Large intestine (tissue), 3 donors: ENCODE data around the gene PRKN. TPM values are rescaled to one million over a fixed set of nuclear protein-coding genes. Genes with fewer than 3 reads are reported as not detected.

Source experiments
- DNase-seq, 2 donors: peaks; one replicate each; pipeline versions ENCODE4 v3.0.0 to v3.0.0-alpha.2; 2013
- H3K27ac ChIP-seq: one replicate; pipeline ENCODE4 v1.5.1; 2013; ENCODE audit warnings: low read length
- H3K27me3 ChIP-seq: 2 replicates; pipeline ENCODE4 v1.6.1; 2013; ENCODE audit warnings: low read length; ENCODE audit not compliant: control insufficient read depth, insufficient read depth
- H3K36me3 ChIP-seq: 2 replicates; pipeline ENCODE4 v1.6.1; 2013; ENCODE audit warnings: low read length; ENCODE audit not compliant: control insufficient read depth, insufficient read depth
- H3K4me1 ChIP-seq: one replicate; pipeline ENCODE4 v1.6.1; 2013; ENCODE audit warnings: low read length; ENCODE audit not compliant: control insufficient read depth, insufficient read depth
- H3K4me3 ChIP-seq: one replicate; pipeline ENCODE4 v1.5.1; 2013; ENCODE audit warnings: low read length
- H3K9me3 ChIP-seq: one replicate; pipeline ENCODE4 v1.6.1; 2013; ENCODE audit warnings: mild to moderate bottlenecking, low read depth, low read length, moderate library complexity; ENCODE audit not compliant: control insufficient read depth
- WGBS: methylation state at CpG from one replicate; pipeline ENCODE4 v1.1.5; 2013; ENCODE audit warnings: low lambda C conversion rate; ENCODE audit not compliant: insufficient coverage; 5-methylcytosine and 5-hydroxymethylcytosine counted together
- polyA plus RNA-seq: library from polyadenylated mRNA; unstranded; fragments of 120-200 nt; gene quantifications from one replicate; pipeline ENCODE4 v1.2.1, GENCODE V29; 2013

The PRKN gene
- polyA plus RNA-seq, 1 donor, result 2.5 TPM

GRCh38 chr6:161837449-161837735, 890.2 kb downstream of the PRKN start:
- WGBS, result 20% methylated on average over 1 of the region's 1 CpG
- no peak overlapping the region for H3K27ac ChIP-seq
- no peak for DNase-seq
- no peaks in the 10 kb centered on the region for H3K27me3 ChIP-seq
- H3K4me3 ChIP-seq, result no peak overlapping the region
- H3K36me3 ChIP-seq, result no peaks in the 10 kb centered on the region
- peaks cover 3% of the 10 kb centered on the region for H3K4me1 ChIP-seq
- H3K9me3 ChIP-seq, result no peaks in the 10 kb centered on the region

- H3K4me3 ChIP-seq, result no peak overlapping the region
- H3K27ac ChIP-seq, result no peak overlapping the region
- H3K36me3 ChIP-seq, result no peaks in the 10 kb centered on the region
- no CpG with 5 or more reads among the region's 15 CpGs for whole genome bisulfite sequencing
- no peaks in the 10 kb centered on the region for H3K9me3 ChIP-seq
- H3K27me3 ChIP-seq, result no peaks in the 10 kb centered on the region
- no peak for DNase-seq
- H3K4me1 ChIP-seq, result peaks cover 3% of the 10 kb centered on the region
Measured at GRCh38 chr6:161836643-161837448, 890.7 kb downstream of the PRKN start.

GRCh38 chr6:161835500-161836215, 891.9 kb downstream of the PRKN start:
- Histone ChIP-seq H3K27me3 (no peaks in the 10 kb centered on the region), H3K27ac (no peak overlapping the region), H3K4me3 (no peak overlapping the region), H3K36me3 (no peaks in the 10 kb centered on the region), H3K9me3 (no peaks in the 10 kb centered on the region), H3K4me1 (peaks cover 3% of the 10 kb centered on the region)
- no peak for DNase-seq
- 93% methylated on average over 3 of the region's 19 CpGs for WGBS

GRCh38 chr6:161834426-161834825, 893.1 kb downstream of the PRKN start:
- no peaks in the 10 kb centered on the region for H3K9me3 ChIP-seq
- H3K27me3 ChIP-seq, result no peaks in the 10 kb centered on the region
- H3K27ac ChIP-seq, result no peak overlapping the region
- no peaks in the 10 kb centered on the region for H3K36me3 ChIP-seq
- no peak for DNase-seq
- H3K4me1 ChIP-seq, result peaks cover 3% of the 10 kb centered on the region
- WGBS, result 100% methylated on average over 1 of the region's 6 CpGs
- H3K4me3 ChIP-seq, result no peak overlapping the region

GRCh38 chr6:161833099-161833860, 894.3 kb downstream of the PRKN start:
- 86% methylated on average over 1 of the region's 18 CpGs for WGBS
- no peaks in the 10 kb centered on the region for H3K27me3 ChIP-seq
- no peak overlapping the region for H3K4me3 ChIP-seq
- H3K27ac ChIP-seq, result no peak overlapping the region
- DNase-seq, result no peak
- H3K9me3 ChIP-seq, result no peaks in the 10 kb centered on the region
- no peaks in the 10 kb centered on the region for H3K4me1 ChIP-seq
- no peaks in the 10 kb centered on the region for H3K36me3 ChIP-seq

- Histone ChIP-seq H3K27ac (no peak overlapping the region), H3K9me3 (no peaks in the 10 kb centered on the region)
- no CpG with 5 or more reads among the region's 12 CpGs for WGBS
Measured at GRCh38 chr6:161832622-161833021, 894.9 kb downstream of the PRKN start.

GRCh38 chr6:161830866-161831616, 896.5 kb downstream of the PRKN start:
- Histone ChIP-seq H3K27ac (no peak overlapping the region), H3K4me1 (no peaks in the 10 kb centered on the region), H3K4me3 (no peak overlapping the region), H3K27me3 (no peaks in the 10 kb centered on the region), H3K36me3 (no peaks in the 10 kb centered on the region), H3K9me3 (no peaks in the 10 kb centered on the region)
- no peak for DNase-seq
- no CpG with 5 or more reads among the region's 6 CpGs for WGBS

More at GRCh38 chr6:161832622-161833021, 894.9 kb downstream of the PRKN start:
- DNase-seq, result no peak
- no peaks in the 10 kb centered on the region for H3K4me1 ChIP-seq
- H3K27me3 ChIP-seq, result no peaks in the 10 kb centered on the region
- H3K36me3 ChIP-seq, result no peaks in the 10 kb centered on the region
- H3K4me3 ChIP-seq, result no peak overlapping the region

GRCh38 chr6:161829291-161829729, 898.3 kb downstream of the PRKN start:
- Histone ChIP-seq H3K27me3 (no peaks in the 10 kb centered on the region), H3K4me3 (no peak overlapping the region), H3K4me1 (no peaks in the 10 kb centered on the region), H3K36me3 (no peaks in the 10 kb centered on the region), H3K9me3 (no peaks in the 10 kb centered on the region), H3K27ac (no peak overlapping the region)
- DNase-seq, result no peak
- WGBS, result no CpG with 5 or more reads among the region's 9 CpGs

- no peak overlapping the region for H3K27ac ChIP-seq
- no peak overlapping the region for H3K4me3 ChIP-seq
- no peaks in the 10 kb centered on the region for H3K9me3 ChIP-seq
- H3K27me3 ChIP-seq, result no peaks in the 10 kb centered on the region
- WGBS, result no CpG with 5 or more reads among the region's 9 CpGs
- H3K4me1 ChIP-seq, result no peaks in the 10 kb centered on the region
- H3K36me3 ChIP-seq, result no peaks in the 10 kb centered on the region
- no peak for DNase-seq
Measured at GRCh38 chr6:161828355-161828754, 899.2 kb downstream of the PRKN start.

GRCh38 chr6:161826512-161826911, 901.1 kb downstream of the PRKN start:
- Histone ChIP-seq H3K4me3 (no peak overlapping the region), H3K27ac (no peak overlapping the region), H3K36me3 (no peaks in the 10 kb centered on the region), H3K4me1 (no peaks in the 10 kb centered on the region), H3K9me3 (no peaks in the 10 kb centered on the region), H3K27me3 (no peaks in the 10 kb centered on the region)
- no peak for DNase-seq
- WGBS, result 100% methylated on average over 1 of the region's 6 CpGs
